Heart left ventricle (tissue), 16 donors: ENCODE measurements around the gene KCTD10. TPM values are rescaled to one million over a fixed set of nuclear protein-coding genes. Genes with fewer than 3 reads are reported as not detected.

Experiments used
- ATAC-seq, 4 donors: fragments of 200-7000 bp; cut with Tn5 transposase; one replicate each; pipeline ENCODE4 v1.9.1; 2020 to 2022; ENCODE audit warnings: moderate library complexity in 4 of 4, mild to moderate bottlenecking in 3 of 4, moderate number of reproducible peaks in 1 of 4
- DNase-seq, 5 donors: peaks; one replicate each; pipeline ENCODE4 v3.0.0-alpha.2; 2020
- H3K27ac ChIP-seq, 12 donors: fragments of 200-600 bp; sonication (generic) in 4 of 12; one replicate each; pipeline versions ENCODE4 v1.5.0 to v1.8.0; 2016 to 2022; ENCODE audit warnings: mild to moderate bottlenecking in 2 of 12
- H3K27me3 ChIP-seq, 9 donors: fragments of 200-600 bp; sonication (generic) in 2 of 9; one replicate each; pipeline versions ENCODE4 v1.5.1 to v1.8.0; 2016 to 2022; ENCODE audit warnings: mild to moderate bottlenecking in 3 of 9
- H3K36me3 ChIP-seq, 9 donors: fragments of 200-600 bp; sonication (generic) in 2 of 9; one replicate each; pipeline versions ENCODE4 v1.5.0 to v1.8.0; 2018 to 2022; ENCODE audit warnings: mild to moderate bottlenecking in 2 of 9
- H3K4me1 ChIP-seq, 12 donors: fragments of 200-600 bp; sonication (generic) in 4 of 12; one replicate each; pipeline versions ENCODE4 v1.5.0 to v1.8.0; 2016 to 2022; ENCODE audit warnings: mild to moderate bottlenecking in 3 of 12
- H3K4me3 ChIP-seq, 12 donors: fragments of 200-600 bp; sonication (generic) in 4 of 12; one replicate each; pipeline versions ENCODE4 v1.5.0 to v1.8.0; 2017 to 2022; ENCODE audit warnings: mild to moderate bottlenecking in 9 of 12, moderate library complexity in 4 of 12
- H3K9me3 ChIP-seq, 12 donors: fragments of 200-600 bp; sonication (generic) in 4 of 12; one replicate each; pipeline versions ENCODE4 v1.5.0 to v1.8.0; 2016 to 2022; ENCODE audit warnings: mild to moderate bottlenecking in 1 of 12
- POLR2A ChIP-seq, 2 donors: fragments of 450-650 bp; IDR thresholded peaks; one replicate each; pipeline ENCODE4 v1.6.1; 2017; ENCODE audit warnings: antibody characterized with exemption in 2 of 2, mild to moderate bottlenecking in 2 of 2, moderate library complexity in 2 of 2
- WGBS, 4 donors: extraction: QIAGEN DNeasy Blood & Tissue Kit in 2 of 4; methylation state at CpG; one replicate each; pipeline versions ENCODE4 v1.1.5 to v1.1.7; 2013 to 2018; 5-methylcytosine and 5-hydroxymethylcytosine counted together
- intact Hi-C, 10 donors: fragments of 100-400 bp; cut with DNase I; formaldehyde crosslinking; loops; one replicate each; pipeline versions ENCODE4 v1.11.1 to v1.14.2; 2022
- long read RNA-seq, 3 donors: library from polyadenylated mRNA; unstranded; transcript quantifications; one replicate each; pipeline ENCODE4 v2.0.0, GENCODE V29; 2020 to 2021
- polyA plus RNA-seq, 2 donors: library from polyadenylated mRNA; stranded (reverse); fragments of 200-250 nt; gene quantifications; one replicate each; pipeline ENCODE4 v1.2.3, GENCODE V29; 2013
- total RNA-seq, 9 donors: library from RNA; depleted of rRNA in 2 of 9; stranded (reverse); fragments of >200 nt in 2 of 9; fragmentation: NEBNext Ultra II Directional in 3 of 9; extraction: Animal tissue kit (Norgen Biotek cat#: 25700) in 3 of 9; gene quantifications; one replicate each; pipeline versions ENCODE4 v1.1.0 to v1.2.4, GENCODE V29; 2016 to 2023
- TF ChIP-seq, protein P1 (sequence below), 12 donors: fragments of 200-600 bp; sonication (generic) in 4 of 12; IDR thresholded peaks; one replicate each; pipeline versions ENCODE4 v1.5.0 to v1.8.0; 2018 to 2022; ENCODE audit warnings: antibody characterized with exemption in 12 of 12, mild to moderate bottlenecking in 5 of 12
- donor health status: ischemic (EF 13 %, LVEDD 7.1; RV severe dilation, severe dysfunction).
- donor health status: healthy with polysubstance abuse.
- donor health status: DM: no; HTN: yes; CAD: no.
- donor health status: DM: no; HTN: no; CAD: no.
- donor health status: ischemic (EF 25% LVEDD 6.9; RV normal size, moderate dysfunction).
- donor health status: ischemic (EF 25% LVEDD 5.7; RV mildly dilated, moderate dysfunction).
- donor health status: healthy.
- donor health status: DM: yes; HTN: yes; CAD: no.
- donor health status: ischemic (EF 35%, LVEDD 5.7; RV mildly dilated, moderate dysfunction).
- donor health status: nonischemic (EF 11% LVEDD 7.7; RV severe dilation, severe dysfunction).
- donor health status: DM: yes; HTN: yes; CAD: no.
- donor health status: PGD.
- donor health status: ischemic (EF 29% LVEDD 5.4; RV normal size, mild dysfunction).
- donor health status: nonischemic (EF 23%, LVEDD 6.1; RV moderate dilation, normal function).

KCTD10 gene, protein sequence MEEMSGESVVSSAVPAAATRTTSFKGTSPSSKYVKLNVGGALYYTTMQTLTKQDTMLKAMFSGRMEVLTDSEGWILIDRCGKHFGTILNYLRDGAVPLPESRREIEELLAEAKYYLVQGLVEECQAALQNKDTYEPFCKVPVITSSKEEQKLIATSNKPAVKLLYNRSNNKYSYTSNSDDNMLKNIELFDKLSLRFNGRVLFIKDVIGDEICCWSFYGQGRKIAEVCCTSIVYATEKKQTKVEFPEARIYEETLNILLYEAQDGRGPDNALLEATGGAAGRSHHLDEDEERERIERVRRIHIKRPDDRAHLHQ
- 10 to 100 TPM; 20.8 to 52.3 (median 37.1) TPM for total RNA-seq
- 10 to 100 TPM in 1 of 2 donors, 1 to 10 TPM in 1; 9.5 to 47.6 TPM for polyA plus RNA-seq
- long read RNA-seq, donor 1, full-length matches to known transcripts = 4 of 24 reads
- long read RNA-seq, donor 1, partial matches to known transcripts = 0 of 24 reads
- long read RNA-seq, donor 1, other reads (novel, unspliced or antisense) = 20 of 24 reads
- long read RNA-seq, donor 2, full-length matches to known transcripts = 39 of 86 reads
- long read RNA-seq, donor 2, partial matches to known transcripts = 14 of 86 reads
- long read RNA-seq, donor 2, other reads (novel, unspliced or antisense) = 33 of 86 reads
- long read RNA-seq, donor 3, full-length matches to known transcripts = 1 of 20 reads
- long read RNA-seq, donor 3, partial matches to known transcripts = 2 of 20 reads
- long read RNA-seq, donor 3, other reads (novel, unspliced or antisense) = 17 of 20 reads

DNA sequence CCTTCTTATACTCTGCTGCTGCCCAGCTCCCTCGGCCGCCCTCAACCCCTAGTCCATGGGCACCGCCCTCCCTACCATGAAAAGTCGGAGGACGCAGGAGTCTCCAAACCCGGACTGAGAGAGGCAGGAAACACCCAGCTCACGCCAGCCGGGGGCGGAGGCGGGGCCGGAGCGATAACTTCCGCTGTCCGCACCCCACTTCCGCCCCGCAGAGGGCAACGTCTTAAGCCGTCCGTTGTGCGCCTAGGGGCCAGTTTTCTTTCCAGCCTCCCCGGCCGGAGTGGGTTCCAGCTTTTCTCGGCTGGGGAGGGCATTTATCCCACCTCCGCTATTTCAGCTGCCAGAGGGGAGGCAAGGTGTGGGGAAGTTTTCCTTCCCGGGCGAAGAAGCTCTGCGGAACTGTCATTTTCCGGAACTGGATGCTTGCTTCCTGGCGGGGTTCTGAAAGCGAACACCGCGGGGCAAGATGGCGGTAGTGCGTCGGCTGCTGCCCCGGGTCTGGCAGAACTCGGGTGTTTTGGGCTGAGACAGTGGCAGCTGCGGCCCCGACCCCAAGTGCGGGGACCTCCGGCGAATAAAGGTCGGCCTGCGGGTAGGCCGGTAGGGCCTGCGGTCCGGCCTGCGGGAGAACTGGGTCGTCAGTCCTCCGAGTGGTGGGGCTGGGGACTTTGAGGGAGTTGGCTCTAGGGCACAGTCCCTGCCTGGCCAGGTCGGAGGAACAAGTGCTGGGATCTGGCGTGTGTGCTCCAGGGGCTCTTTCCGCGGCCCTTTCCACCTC, at the start of gene KCTD10, which contains the start of gene UBE3B:
Gene KCTD10 (minus strand): TSS at position 116 of the 778 bp plus-strand sequence. CDS start 38 bp downstream, at position 78.
Gene UBE3B (plus strand): TSS at position 450 of the 778 bp plus-strand sequence. CDS start 5,918 bp downstream, outside the sequence.
- Histone ChIP-seq H3K4me3 (peak within 1 kb of the TSS; percentile 59 to 92 (median 82)), H3K27ac (peak within 1 kb of the TSS; percentile 91 to 99 (median 98)), H3K4me1 (peaks cover 12 to 65% (median 43%) of the 10 kb centered on the region in 12 donors), H3K9me3 (no peaks in the 10 kb centered on the region), H3K36me3 (peaks cover 0 to 20% (median 9%) of the 10 kb centered on the region in 9 donors), H3K27me3 (no peaks in the 10 kb centered on the region)
- WGBS, 4 donors = 0 to 1% (median 0%) methylated on average over 20 to 54 of the region's 54 CpGs
- ATAC-seq (peak; percentile 98 to 99 (median 98)), DNase-seq (peak; percentile 91 to 93 (median 92))
- TF ChIP-seq, protein P1, sequence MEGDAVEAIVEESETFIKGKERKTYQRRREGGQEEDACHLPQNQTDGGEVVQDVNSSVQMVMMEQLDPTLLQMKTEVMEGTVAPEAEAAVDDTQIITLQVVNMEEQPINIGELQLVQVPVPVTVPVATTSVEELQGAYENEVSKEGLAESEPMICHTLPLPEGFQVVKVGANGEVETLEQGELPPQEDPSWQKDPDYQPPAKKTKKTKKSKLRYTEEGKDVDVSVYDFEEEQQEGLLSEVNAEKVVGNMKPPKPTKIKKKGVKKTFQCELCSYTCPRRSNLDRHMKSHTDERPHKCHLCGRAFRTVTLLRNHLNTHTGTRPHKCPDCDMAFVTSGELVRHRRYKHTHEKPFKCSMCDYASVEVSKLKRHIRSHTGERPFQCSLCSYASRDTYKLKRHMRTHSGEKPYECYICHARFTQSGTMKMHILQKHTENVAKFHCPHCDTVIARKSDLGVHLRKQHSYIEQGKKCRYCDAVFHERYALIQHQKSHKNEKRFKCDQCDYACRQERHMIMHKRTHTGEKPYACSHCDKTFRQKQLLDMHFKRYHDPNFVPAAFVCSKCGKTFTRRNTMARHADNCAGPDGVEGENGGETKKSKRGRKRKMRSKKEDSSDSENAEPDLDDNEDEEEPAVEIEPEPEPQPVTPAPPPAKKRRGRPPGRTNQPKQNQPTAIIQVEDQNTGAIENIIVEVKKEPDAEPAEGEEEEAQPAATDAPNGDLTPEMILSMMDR (IDR thresholded peaks at IDR 0.05) = peak in 4 of 12 donors; percentile 9 to 26 (median 20)
- TF ChIP-seq POLR2A (IDR thresholded peaks at IDR 0.05) = peak in 1 of 2 donors; percentile 50
- intact Hi-C loops = loop anchor here (1.0 to 5.0 kb wide), 7 partner anchors 15 to 95 kb away; partner anchors contain the start of genes MMAB (in 1 of the 10) and MVK (in 1 of the 10)

DNA sequence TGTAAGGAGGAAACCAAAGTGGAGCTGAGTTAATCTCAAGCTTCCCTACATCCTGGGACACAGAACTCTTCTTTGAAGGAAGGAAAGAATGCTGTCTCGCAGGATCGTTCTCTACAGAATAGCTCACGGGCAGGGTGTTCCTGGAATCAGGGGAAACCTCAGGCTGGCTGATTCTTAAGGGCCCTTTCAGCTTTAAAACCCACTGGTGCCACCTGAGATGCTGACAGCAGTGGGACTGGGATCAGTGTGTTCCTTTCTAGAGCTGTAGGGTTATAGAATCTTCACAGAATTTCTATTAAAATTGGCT, 48.1 kb upstream of the KCTD10 start:
- peaks cover 4 to 99% (median 94%) of the 10 kb centered on the region in 9 donors for H3K36me3 ChIP-seq
- H3K27ac ChIP-seq = no peak overlapping the region
- H3K4me3 ChIP-seq = no peak overlapping the region
- H3K27me3 ChIP-seq = no peaks in the 10 kb centered on the region
- TF ChIP-seq, protein P1 (IDR thresholded peaks at IDR 0.05) = no peak
- no peak for TF ChIP-seq POLR2A (IDR thresholded peaks at IDR 0.05)
- DNase-seq = no peak
- ATAC-seq = no peak
- intact Hi-C loops = loop anchor here in 2 of 10 donors (5.0 to 10.0 kb wide), 2 partner anchors 52 to 580 kb away; no protein-coding TSS in a partner anchor
- WGBS, 4 donors = 84 to 95% (median 89%) methylated on average over 3 of the region's 3 CpGs
- peaks cover 0 to 26% (median 2%) of the 10 kb centered on the region in 12 donors for H3K4me1 ChIP-seq
- no peaks in the 10 kb centered on the region for H3K9me3 ChIP-seq

DNA sequence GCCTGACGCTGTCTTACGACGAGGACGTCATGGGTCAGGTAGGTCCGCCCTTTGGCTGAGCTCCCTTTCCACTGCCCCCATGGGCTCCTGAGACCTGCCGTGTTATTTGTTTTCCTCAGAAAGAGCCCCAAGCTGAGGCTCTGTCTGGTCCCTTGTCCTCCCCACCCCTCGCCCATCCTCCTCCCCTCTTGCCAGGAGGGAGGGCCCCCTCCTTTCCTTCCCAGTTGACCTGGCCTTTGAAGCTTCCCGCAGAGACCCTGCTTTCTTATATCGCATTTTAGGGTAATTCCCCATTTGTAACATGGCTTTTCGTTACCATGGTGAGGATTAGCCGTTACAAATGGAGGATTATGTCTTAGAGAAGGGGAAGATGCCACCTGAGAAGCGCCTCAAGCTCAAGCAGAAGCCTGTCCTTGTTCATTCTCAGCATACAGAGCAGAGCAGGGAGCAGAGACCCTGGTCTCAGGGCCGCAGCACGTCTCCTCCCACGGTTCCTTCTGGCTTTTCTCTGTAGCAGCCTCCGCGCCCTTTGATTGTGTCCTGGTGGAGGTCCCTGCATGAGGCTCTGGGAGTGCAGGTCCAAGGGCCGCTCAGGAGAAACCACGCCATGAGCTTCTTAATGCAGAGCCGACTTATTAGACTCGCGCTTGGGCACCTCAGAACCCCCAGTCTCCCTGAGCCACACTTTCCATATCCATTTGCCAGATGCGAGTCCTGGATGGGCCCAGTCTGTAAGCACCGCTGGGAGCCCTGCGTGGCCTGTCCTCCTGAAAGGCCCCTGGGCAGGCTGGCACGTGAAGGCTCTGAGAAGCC, 47.6 kb upstream of the KCTD10 start:
- Histone ChIP-seq H3K4me1 (peaks cover 4 to 32% (median 8%) of the 10 kb centered on the region in 12 donors), H3K27me3 (no peaks in the 10 kb centered on the region), H3K9me3 (no peaks in the 10 kb centered on the region), H3K36me3 (peaks cover 4 to 99% (median 89%) of the 10 kb centered on the region in 9 donors), H3K4me3 (no peak overlapping the region), H3K27ac (peak overlapping the region in 1 of 12 donors; percentile 15)
- TF ChIP-seq, protein P1 (IDR thresholded peaks at IDR 0.05) = no peak
- no peak for TF ChIP-seq POLR2A (IDR thresholded peaks at IDR 0.05)
- 87 to 94% (median 92%) methylated on average over 26 of the region's 26 CpGs for WGBS, 4 donors
- intact Hi-C loops = loop anchor here in 5 of 10 donors (5.0 to 10.0 kb wide), 5 partner anchors 48 to 580 kb away; partner anchors contain the start of genes MMAB (in 1 of the 5) and MVK (in 1 of the 5)
- ATAC-seq (no peak), DNase-seq (no peak)
